Stimulated activated naive CD8-positive, alpha-beta T cell treated with anti-CD3 and anti-CD28 coated beads, Interleukin-15, Interleukin-2, amounts not matched to agents 100 ng/mL and 50 ng/mL, for 24 hours (primary cell): ENCODE measurements around the gene TF.

Source experiments
- H3K27ac Mint-ChIP-seq: one replicate; pipeline ENCODE4 v1.8.0; 2021; ENCODE audit warnings: mild to moderate bottlenecking, mixed read lengths
- H3K27me3 Mint-ChIP-seq: one replicate; pipeline ENCODE4 v1.8.0; 2021; ENCODE audit warnings: mixed read lengths
- H3K36me3 Mint-ChIP-seq: one replicate; pipeline ENCODE4 v1.8.0; 2021; ENCODE audit warnings: low read depth, mixed read lengths
- H3K4me1 Mint-ChIP-seq: one replicate; pipeline ENCODE4 v1.8.0; 2021; ENCODE audit warnings: low read depth, mixed read lengths
- H3K4me3 Mint-ChIP-seq: one replicate; pipeline ENCODE4 v1.8.0; 2021; ENCODE audit warnings: mild to moderate bottlenecking, mixed read lengths
- H3K9me3 Mint-ChIP-seq: one replicate; pipeline ENCODE4 v1.8.0; 2021; ENCODE audit warnings: mixed read lengths

TF gene

GRCh38 chr3:133838296-133838789 is 92.2 kb downstream of the TF start:
- H3K27me3 Mint-ChIP-seq: no peaks in the 10 kb centered on the region
- H3K27ac Mint-ChIP-seq: no peak overlapping the region
- no peaks in the 10 kb centered on the region for H3K9me3 Mint-ChIP-seq
- no peak overlapping the region for H3K4me3 Mint-ChIP-seq
- H3K36me3 Mint-ChIP-seq: no peaks in the 10 kb centered on the region
- no peaks in the 10 kb centered on the region for H3K4me1 Mint-ChIP-seq

GRCh38 chr3:133838916-133839800 is 93.0 kb downstream of the TF start:
- Mint-ChIP-seq H3K4me3 (no peak overlapping the region), H3K36me3 (no peaks in the 10 kb centered on the region)

GRCh38 chr3:133840055-133840737 is 94.0 kb downstream of the TF start:
- Mint-ChIP-seq H3K27me3 (no peaks in the 10 kb centered on the region), H3K4me1 (no peaks in the 10 kb centered on the region), H3K4me3 (no peak overlapping the region), H3K9me3 (no peaks in the 10 kb centered on the region), H3K36me3 (no peaks in the 10 kb centered on the region), H3K27ac (no peak overlapping the region)

More at GRCh38 chr3:133838916-133839800, 93.0 kb downstream of the TF start:
- Mint-ChIP-seq H3K9me3 (no peaks in the 10 kb centered on the region), H3K27ac (no peak overlapping the region), H3K27me3 (no peaks in the 10 kb centered on the region), H3K4me1 (no peaks in the 10 kb centered on the region)

- Mint-ChIP-seq H3K4me1 (no peaks in the 10 kb centered on the region), H3K4me3 (no peak overlapping the region), H3K27ac (no peak overlapping the region), H3K9me3 (no peaks in the 10 kb centered on the region), H3K27me3 (no peaks in the 10 kb centered on the region), H3K36me3 (no peaks in the 10 kb centered on the region)
Observed at GRCh38 chr3:133840767-133841166, 94.6 kb downstream of the TF start.

- Mint-ChIP-seq H3K27me3 (no peaks in the 10 kb centered on the region), H3K4me3 (no peak overlapping the region), H3K27ac (no peak overlapping the region), H3K4me1 (no peaks in the 10 kb centered on the region), H3K36me3 (no peaks in the 10 kb centered on the region), H3K9me3 (no peaks in the 10 kb centered on the region)
Observed at GRCh38 chr3:133841196-133841595, 95.0 kb downstream of the TF start.

- H3K4me1 Mint-ChIP-seq: no peaks in the 10 kb centered on the region
- no peaks in the 10 kb centered on the region for H3K36me3 Mint-ChIP-seq
- H3K27me3 Mint-ChIP-seq: peaks cover 3% of the 10 kb centered on the region
- H3K4me3 Mint-ChIP-seq: no peak overlapping the region
- H3K27ac Mint-ChIP-seq: no peak overlapping the region
- no peaks in the 10 kb centered on the region for H3K9me3 Mint-ChIP-seq
Observed at GRCh38 chr3:133842158-133842557, 96.0 kb downstream of the TF start.

- H3K4me3 Mint-ChIP-seq: no peak overlapping the region
- H3K27me3 Mint-ChIP-seq: peaks cover 13% of the 10 kb centered on the region
- H3K4me1 Mint-ChIP-seq: no peaks in the 10 kb centered on the region
- no peaks in the 10 kb centered on the region for H3K36me3 Mint-ChIP-seq
- H3K27ac Mint-ChIP-seq: no peak overlapping the region
- no peaks in the 10 kb centered on the region for H3K9me3 Mint-ChIP-seq
Observed at GRCh38 chr3:133843634-133844033, 97.4 kb downstream of the TF start.

GRCh38 chr3:133845127-133845526 is 98.9 kb downstream of the TF start:
- H3K36me3 Mint-ChIP-seq: no peaks in the 10 kb centered on the region
- H3K27me3 Mint-ChIP-seq: peaks cover 17% of the 10 kb centered on the region
- no peak overlapping the region for H3K4me3 Mint-ChIP-seq
- H3K4me1 Mint-ChIP-seq: no peaks in the 10 kb centered on the region
- no peaks in the 10 kb centered on the region for H3K9me3 Mint-ChIP-seq
- no peak overlapping the region for H3K27ac Mint-ChIP-seq
